WTC11 (cell line): Measurements from ENCODE around the gene MOXD1. TPM values are rescaled to one million over a fixed set of nuclear protein-coding genes. Genes with fewer than 3 reads are reported as not detected.

ENCODE experiments used
- ATAC-seq: fragments of 200-7000 bp; cut with Tn5 transposase; 2 replicates; pipeline ENCODE4 v1.10.0; 2021; ENCODE audit warnings: mild to moderate bottlenecking, moderate library complexity
- CTCF ChIA-PET: fragments of 300-600 bp; sonication (Branson Sonifier 250); formaldehyde crosslinking; loops from one replicate; lab custom pipeline; 2021; ENCODE audit warnings: antibody characterized with exemption; lab: Charles Lee
- POLR2A ChIA-PET: fragments of 350-600 bp; sonication (Branson Sonifier 250); formaldehyde crosslinking; loops from one replicate; lab custom pipeline; 2021; ENCODE audit warnings: antibody characterized with exemption; lab: Charles Lee
- DNase-seq: peaks from one replicate; pipeline ENCODE4 v3.0.0; 2021; ENCODE audit warnings: low spot score
- H3K27ac Mint-ChIP-seq: 2 replicates; pipeline ENCODE4 v1.8.0; 2021; ENCODE audit warnings: mixed read lengths
- H3K27me3 Mint-ChIP-seq: 2 replicates; pipeline ENCODE4 v1.8.0; 2021; ENCODE audit warnings: low read depth, mild to moderate bottlenecking, moderate library complexity, mixed read lengths
- H3K36me3 Mint-ChIP-seq: 2 replicates; pipeline ENCODE4 v1.8.0; 2021; ENCODE audit warnings: mixed read lengths
- H3K4me1 Mint-ChIP-seq: 2 replicates; pipeline ENCODE4 v1.8.0; 2022; ENCODE audit warnings: mixed read lengths
- H3K4me3 Mint-ChIP-seq: 2 replicates; pipeline ENCODE4 v1.8.0; 2021; ENCODE audit warnings: mild to moderate bottlenecking, moderate library complexity, mixed read lengths
- H3K9me3 Mint-ChIP-seq: 2 replicates; pipeline ENCODE4 v1.8.0; 2021; ENCODE audit warnings: mixed read lengths
- FOXJ3 ChIP-seq: sonication (generic); formaldehyde crosslinking; IDR thresholded peaks from 2 replicates; pipeline ENCODE4 v1.9.0; 2021; ENCODE audit warnings: missing genetic modification reagents, mild to moderate bottlenecking, borderline replicate concordance
- HMGA2 ChIP-seq: fragments of 250-450 bp; sonication (Bioruptor Pico); IDR thresholded peaks from 2 replicates; pipeline ENCODE4 v1.4.0; 2021; ENCODE audit warnings: mild to moderate bottlenecking, moderate library complexity
- JAZF1 ChIP-seq: fragments of 250-450 bp; sonication (Bioruptor Pico); IDR thresholded peaks from 2 replicates; pipeline ENCODE4 v1.9.0; 2021; ENCODE audit warnings: moderate library complexity, mild to moderate bottlenecking, inconsistent platforms
- MXD4 ChIP-seq: fragments of 250-450 bp; sonication (Bioruptor Pico); IDR thresholded peaks from 2 replicates; pipeline ENCODE4 v1.8.0; 2021; ENCODE audit warnings: mild to moderate bottlenecking, moderate library complexity, borderline replicate concordance
- ZNF317 ChIP-seq: sonication (generic); formaldehyde crosslinking; IDR thresholded peaks from 2 replicates; pipeline ENCODE4 v1.8.1; 2023; ENCODE audit warnings: low read depth, mild to moderate bottlenecking, moderate library complexity, missing genetic modification reagents, borderline replicate concordance
- ZNF396 ChIP-seq: fragments of 250-450 bp; sonication (Bioruptor Pico); IDR thresholded peaks from 2 replicates; pipeline ENCODE4 v1.8.0; 2021; ENCODE audit warnings: mild to moderate bottlenecking, moderate library complexity, borderline replicate concordance
- ZNF423 ChIP-seq: fragments of 250-450 bp; sonication (Bioruptor Pico); IDR thresholded peaks from 2 replicates; pipeline ENCODE4 v2.1.2; 2022; ENCODE audit warnings: mild to moderate bottlenecking, moderate library complexity
- total RNA-seq: library from RNA; stranded (reverse); gene quantifications from 3 replicates; pipeline ENCODE4 v1.2.3, GENCODE V29; 2021
- TF ChIP-seq, protein P1 (sequence below): fragments of 250-450 bp; sonication (Bioruptor Pico); conservative IDR thresholded peaks from 2 replicates; pipeline ENCODE4 v1.9.0; 2021; ENCODE audit warnings: mild to moderate bottlenecking
- TF ChIP-seq, protein P2 (sequence below): fragments of 250-450 bp; sonication (Bioruptor Pico); IDR thresholded peaks from 2 replicates; pipeline ENCODE4 v1.9.0; 2021; ENCODE audit warnings: mild to moderate bottlenecking
- TF ChIP-seq, protein P3 (sequence below): fragments of 250-450 bp; sonication (Bioruptor Pico); IDR thresholded peaks from 2 replicates; pipeline ENCODE4 v1.8.0; 2021; ENCODE audit warnings: mild to moderate bottlenecking
- TF ChIP-seq, protein P4 (sequence below): sonication (generic); formaldehyde crosslinking; IDR thresholded peaks from 2 replicates; pipeline ENCODE4 v1.8.0; 2023; ENCODE audit warnings: missing genetic modification reagents, mild to moderate bottlenecking, borderline replicate concordance
- TF ChIP-seq, protein P5 (sequence below): sonication (generic); formaldehyde crosslinking; conservative IDR thresholded peaks from 2 replicates; pipeline ENCODE4 v1.8.1; 2022; ENCODE audit warnings: mild to moderate bottlenecking, missing genetic modification reagents
- TF ChIP-seq, protein P6 (sequence below): sonication (generic); formaldehyde crosslinking; IDR thresholded peaks from 2 replicates; pipeline ENCODE4 v1.8.1; 2023; ENCODE audit warnings: mild to moderate bottlenecking, missing genetic modification reagents, borderline replicate concordance
- TF ChIP-seq, protein P7 (sequence below): fragments of 250-450 bp; sonication (Bioruptor Pico); IDR thresholded peaks from 2 replicates; pipeline ENCODE4 v1.9.0; 2021; ENCODE audit warnings: mild to moderate bottlenecking, borderline replicate concordance

Gene MOXD1
- total RNA-seq, 1 experiment from 2014 or later, result 1.7 TPM

DNA sequence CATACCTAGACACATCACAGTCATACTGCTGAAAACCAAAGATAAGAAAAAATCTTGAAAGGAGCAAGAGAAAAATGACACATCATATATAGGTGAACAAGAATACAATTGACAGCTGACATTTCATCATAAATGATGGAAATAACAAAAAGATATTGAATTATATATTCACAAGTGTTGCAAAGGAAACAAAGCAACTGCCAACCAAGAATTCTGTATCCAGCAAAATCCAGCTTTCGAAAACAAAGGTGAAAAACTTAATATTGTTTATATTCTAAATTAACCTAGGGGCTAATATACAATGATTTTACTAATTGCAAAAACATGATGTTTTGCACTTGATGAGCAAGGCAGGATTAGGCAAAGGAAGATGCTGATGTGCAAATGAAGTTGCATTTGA lies 84.3 kb downstream of the MOXD1 start:
- no peak for DNase-seq
- H3K27me3 Mint-ChIP-seq, result no peaks in the 10 kb centered on the region; the same call in 1 of the 2 replicates
- H3K4me1 Mint-ChIP-seq, result no peaks in the 10 kb centered on the region
- TF ChIP-seq FOXJ3 (CRISPR knock-in tag), result no peak
- no peak for TF ChIP-seq JAZF1 (CRISPR knock-in tag)
- TF ChIP-seq MXD4 (CRISPR knock-in tag), result no peak
- no peak for TF ChIP-seq HMGA2 (CRISPR knock-in tag)
- TF ChIP-seq, protein P1, sequence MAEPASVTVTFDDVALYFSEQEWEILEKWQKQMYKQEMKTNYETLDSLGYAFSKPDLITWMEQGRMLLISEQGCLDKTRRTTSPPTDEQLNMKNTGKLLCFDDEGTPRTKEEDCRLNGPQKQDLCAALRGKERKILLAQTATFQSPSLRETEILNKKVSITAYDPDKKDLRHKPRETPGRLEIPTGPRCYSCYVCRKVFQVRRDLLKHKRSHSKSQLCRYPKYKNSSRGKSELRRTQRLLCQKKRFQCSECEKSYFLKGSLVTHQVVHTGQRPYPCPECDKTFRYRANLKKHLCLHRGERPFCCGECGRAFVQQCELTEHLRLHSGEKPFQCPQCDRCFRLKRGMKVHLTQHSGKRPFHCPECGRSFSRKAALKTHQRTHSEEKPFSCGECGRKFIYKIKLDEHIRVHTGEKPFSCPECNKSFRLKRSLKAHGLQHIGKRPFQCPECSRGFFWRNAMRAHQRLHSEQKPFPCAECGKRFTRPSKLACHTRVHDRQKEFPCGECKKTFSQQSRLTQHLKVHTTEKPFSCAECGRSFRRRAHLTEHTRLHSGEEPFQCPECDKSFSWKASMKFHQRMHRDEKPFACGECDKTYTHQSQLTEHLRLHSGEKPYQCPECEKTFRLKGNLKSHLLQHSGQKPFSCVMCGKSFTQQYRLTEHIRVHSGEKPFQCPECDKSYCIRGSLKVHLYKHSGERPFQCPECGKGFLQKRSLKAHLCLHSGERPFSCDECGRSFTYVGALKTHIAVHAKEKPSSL (CRISPR knock-in tag), result no peak
- TF ChIP-seq, protein P2, sequence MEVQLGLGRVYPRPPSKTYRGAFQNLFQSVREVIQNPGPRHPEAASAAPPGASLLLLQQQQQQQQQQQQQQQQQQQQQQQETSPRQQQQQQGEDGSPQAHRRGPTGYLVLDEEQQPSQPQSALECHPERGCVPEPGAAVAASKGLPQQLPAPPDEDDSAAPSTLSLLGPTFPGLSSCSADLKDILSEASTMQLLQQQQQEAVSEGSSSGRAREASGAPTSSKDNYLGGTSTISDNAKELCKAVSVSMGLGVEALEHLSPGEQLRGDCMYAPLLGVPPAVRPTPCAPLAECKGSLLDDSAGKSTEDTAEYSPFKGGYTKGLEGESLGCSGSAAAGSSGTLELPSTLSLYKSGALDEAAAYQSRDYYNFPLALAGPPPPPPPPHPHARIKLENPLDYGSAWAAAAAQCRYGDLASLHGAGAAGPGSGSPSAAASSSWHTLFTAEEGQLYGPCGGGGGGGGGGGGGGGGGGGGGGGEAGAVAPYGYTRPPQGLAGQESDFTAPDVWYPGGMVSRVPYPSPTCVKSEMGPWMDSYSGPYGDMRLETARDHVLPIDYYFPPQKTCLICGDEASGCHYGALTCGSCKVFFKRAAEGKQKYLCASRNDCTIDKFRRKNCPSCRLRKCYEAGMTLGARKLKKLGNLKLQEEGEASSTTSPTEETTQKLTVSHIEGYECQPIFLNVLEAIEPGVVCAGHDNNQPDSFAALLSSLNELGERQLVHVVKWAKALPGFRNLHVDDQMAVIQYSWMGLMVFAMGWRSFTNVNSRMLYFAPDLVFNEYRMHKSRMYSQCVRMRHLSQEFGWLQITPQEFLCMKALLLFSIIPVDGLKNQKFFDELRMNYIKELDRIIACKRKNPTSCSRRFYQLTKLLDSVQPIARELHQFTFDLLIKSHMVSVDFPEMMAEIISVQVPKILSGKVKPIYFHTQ (CRISPR knock-in tag), result no peak
- TF ChIP-seq ZNF423, result no peak
- TF ChIP-seq, protein P3, sequence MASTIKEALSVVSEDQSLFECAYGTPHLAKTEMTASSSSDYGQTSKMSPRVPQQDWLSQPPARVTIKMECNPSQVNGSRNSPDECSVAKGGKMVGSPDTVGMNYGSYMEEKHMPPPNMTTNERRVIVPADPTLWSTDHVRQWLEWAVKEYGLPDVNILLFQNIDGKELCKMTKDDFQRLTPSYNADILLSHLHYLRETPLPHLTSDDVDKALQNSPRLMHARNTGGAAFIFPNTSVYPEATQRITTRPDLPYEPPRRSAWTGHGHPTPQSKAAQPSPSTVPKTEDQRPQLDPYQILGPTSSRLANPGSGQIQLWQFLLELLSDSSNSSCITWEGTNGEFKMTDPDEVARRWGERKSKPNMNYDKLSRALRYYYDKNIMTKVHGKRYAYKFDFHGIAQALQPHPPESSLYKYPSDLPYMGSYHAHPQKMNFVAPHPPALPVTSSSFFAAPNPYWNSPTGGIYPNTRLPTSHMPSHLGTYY, result no peak
- TF ChIP-seq, protein P4, sequence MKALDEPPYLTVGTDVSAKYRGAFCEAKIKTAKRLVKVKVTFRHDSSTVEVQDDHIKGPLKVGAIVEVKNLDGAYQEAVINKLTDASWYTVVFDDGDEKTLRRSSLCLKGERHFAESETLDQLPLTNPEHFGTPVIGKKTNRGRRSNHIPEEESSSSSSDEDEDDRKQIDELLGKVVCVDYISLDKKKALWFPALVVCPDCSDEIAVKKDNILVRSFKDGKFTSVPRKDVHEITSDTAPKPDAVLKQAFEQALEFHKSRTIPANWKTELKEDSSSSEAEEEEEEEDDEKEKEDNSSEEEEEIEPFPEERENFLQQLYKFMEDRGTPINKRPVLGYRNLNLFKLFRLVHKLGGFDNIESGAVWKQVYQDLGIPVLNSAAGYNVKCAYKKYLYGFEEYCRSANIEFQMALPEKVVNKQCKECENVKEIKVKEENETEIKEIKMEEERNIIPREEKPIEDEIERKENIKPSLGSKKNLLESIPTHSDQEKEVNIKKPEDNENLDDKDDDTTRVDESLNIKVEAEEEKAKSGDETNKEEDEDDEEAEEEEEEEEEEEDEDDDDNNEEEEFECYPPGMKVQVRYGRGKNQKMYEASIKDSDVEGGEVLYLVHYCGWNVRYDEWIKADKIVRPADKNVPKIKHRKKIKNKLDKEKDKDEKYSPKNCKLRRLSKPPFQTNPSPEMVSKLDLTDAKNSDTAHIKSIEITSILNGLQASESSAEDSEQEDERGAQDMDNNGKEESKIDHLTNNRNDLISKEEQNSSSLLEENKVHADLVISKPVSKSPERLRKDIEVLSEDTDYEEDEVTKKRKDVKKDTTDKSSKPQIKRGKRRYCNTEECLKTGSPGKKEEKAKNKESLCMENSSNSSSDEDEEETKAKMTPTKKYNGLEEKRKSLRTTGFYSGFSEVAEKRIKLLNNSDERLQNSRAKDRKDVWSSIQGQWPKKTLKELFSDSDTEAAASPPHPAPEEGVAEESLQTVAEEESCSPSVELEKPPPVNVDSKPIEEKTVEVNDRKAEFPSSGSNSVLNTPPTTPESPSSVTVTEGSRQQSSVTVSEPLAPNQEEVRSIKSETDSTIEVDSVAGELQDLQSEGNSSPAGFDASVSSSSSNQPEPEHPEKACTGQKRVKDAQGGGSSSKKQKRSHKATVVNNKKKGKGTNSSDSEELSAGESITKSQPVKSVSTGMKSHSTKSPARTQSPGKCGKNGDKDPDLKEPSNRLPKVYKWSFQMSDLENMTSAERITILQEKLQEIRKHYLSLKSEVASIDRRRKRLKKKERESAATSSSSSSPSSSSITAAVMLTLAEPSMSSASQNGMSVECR (CRISPR knock-in tag), result no peak
- no peak for TF ChIP-seq ZNF317
- TF ChIP-seq, protein P5, sequence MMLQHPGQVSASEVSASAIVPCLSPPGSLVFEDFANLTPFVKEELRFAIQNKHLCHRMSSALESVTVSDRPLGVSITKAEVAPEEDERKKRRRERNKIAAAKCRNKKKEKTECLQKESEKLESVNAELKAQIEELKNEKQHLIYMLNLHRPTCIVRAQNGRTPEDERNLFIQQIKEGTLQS, result no peak
- TF ChIP-seq, protein P6, sequence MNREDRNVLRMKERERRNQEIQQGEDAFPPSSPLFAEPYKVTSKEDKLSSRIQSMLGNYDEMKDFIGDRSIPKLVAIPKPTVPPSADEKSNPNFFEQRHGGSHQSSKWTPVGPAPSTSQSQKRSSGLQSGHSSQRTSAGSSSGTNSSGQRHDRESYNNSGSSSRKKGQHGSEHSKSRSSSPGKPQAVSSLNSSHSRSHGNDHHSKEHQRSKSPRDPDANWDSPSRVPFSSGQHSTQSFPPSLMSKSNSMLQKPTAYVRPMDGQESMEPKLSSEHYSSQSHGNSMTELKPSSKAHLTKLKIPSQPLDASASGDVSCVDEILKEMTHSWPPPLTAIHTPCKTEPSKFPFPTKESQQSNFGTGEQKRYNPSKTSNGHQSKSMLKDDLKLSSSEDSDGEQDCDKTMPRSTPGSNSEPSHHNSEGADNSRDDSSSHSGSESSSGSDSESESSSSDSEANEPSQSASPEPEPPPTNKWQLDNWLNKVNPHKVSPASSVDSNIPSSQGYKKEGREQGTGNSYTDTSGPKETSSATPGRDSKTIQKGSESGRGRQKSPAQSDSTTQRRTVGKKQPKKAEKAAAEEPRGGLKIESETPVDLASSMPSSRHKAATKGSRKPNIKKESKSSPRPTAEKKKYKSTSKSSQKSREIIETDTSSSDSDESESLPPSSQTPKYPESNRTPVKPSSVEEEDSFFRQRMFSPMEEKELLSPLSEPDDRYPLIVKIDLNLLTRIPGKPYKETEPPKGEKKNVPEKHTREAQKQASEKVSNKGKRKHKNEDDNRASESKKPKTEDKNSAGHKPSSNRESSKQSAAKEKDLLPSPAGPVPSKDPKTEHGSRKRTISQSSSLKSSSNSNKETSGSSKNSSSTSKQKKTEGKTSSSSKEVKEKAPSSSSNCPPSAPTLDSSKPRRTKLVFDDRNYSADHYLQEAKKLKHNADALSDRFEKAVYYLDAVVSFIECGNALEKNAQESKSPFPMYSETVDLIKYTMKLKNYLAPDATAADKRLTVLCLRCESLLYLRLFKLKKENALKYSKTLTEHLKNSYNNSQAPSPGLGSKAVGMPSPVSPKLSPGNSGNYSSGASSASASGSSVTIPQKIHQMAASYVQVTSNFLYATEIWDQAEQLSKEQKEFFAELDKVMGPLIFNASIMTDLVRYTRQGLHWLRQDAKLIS (CRISPR knock-in tag), result no peak
- no peak for TF ChIP-seq ZNF396 (CRISPR knock-in tag)
- TF ChIP-seq, protein P7, sequence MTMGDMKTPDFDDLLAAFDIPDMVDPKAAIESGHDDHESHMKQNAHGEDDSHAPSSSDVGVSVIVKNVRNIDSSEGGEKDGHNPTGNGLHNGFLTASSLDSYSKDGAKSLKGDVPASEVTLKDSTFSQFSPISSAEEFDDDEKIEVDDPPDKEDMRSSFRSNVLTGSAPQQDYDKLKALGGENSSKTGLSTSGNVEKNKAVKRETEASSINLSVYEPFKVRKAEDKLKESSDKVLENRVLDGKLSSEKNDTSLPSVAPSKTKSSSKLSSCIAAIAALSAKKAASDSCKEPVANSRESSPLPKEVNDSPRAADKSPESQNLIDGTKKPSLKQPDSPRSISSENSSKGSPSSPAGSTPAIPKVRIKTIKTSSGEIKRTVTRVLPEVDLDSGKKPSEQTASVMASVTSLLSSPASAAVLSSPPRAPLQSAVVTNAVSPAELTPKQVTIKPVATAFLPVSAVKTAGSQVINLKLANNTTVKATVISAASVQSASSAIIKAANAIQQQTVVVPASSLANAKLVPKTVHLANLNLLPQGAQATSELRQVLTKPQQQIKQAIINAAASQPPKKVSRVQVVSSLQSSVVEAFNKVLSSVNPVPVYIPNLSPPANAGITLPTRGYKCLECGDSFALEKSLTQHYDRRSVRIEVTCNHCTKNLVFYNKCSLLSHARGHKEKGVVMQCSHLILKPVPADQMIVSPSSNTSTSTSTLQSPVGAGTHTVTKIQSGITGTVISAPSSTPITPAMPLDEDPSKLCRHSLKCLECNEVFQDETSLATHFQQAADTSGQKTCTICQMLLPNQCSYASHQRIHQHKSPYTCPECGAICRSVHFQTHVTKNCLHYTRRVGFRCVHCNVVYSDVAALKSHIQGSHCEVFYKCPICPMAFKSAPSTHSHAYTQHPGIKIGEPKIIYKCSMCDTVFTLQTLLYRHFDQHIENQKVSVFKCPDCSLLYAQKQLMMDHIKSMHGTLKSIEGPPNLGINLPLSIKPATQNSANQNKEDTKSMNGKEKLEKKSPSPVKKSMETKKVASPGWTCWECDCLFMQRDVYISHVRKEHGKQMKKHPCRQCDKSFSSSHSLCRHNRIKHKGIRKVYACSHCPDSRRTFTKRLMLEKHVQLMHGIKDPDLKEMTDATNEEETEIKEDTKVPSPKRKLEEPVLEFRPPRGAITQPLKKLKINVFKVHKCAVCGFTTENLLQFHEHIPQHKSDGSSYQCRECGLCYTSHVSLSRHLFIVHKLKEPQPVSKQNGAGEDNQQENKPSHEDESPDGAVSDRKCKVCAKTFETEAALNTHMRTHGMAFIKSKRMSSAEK (CRISPR knock-in tag), result no peak
- TF ChIP-seq, all 79 proteins: peak for 0
- Mint-ChIP-seq H3K9me3 (peaks cover 16% of the 10 kb centered on the region), H3K27ac (no peak overlapping the region), H3K4me3 (no peak overlapping the region), H3K36me3 (peaks cover 6% of the 10 kb centered on the region; the same call in 1 of the 2 replicates)
- POLR2A ChIA-PET, result no interaction called here
- no peak for ATAC-seq
- CTCF ChIA-PET, result no interaction called here
